Peyer's patch (tissue), 4 donors: ENCODE measurements around the gene TWNK.

Experiments
- CTCF ChIP-seq, 6 experiments: fragments of 450-650 bp in 4 of 6; fragments of 200-600 bp in 2 of 6; sonication (generic) in 1 of 6; IDR thresholded peaks; one replicate each; pipeline ENCODE4 v1.5.1; 2017 to 2019; ENCODE audit warnings: antibody characterized with exemption in 6 of 6, mild to moderate bottlenecking in 3 of 6, moderate library complexity in 1 of 6
- POLR2A ChIP-seq, 2 donors: fragments of 450-650 bp; IDR thresholded peaks; one replicate each; pipeline ENCODE4 v1.5.1; 2017; ENCODE audit warnings: antibody characterized with exemption in 2 of 2, mild to moderate bottlenecking in 2 of 2, moderate library complexity in 2 of 2

- no peak for TF ChIP-seq CTCF (IDR thresholded peaks at IDR 0.05)
- TF ChIP-seq POLR2A (IDR thresholded peaks at IDR 0.05) = no peak
Observed at GRCh38 chr10:101042118-101042517, 54.8 kb downstream of the TWNK start.
